Measurements from ENCODE around the gene C6orf132. TPM values are rescaled to one million over a fixed set of nuclear protein-coding genes. Genes with fewer than 3 reads are reported as not detected.

The C6orf132 gene
- total and polyA plus RNA-seq, 9 of the 15 experiments (the other 6 are each of a cell fraction or from before 2014, with no cell fraction given): 0.06 to 0.35 (median 0.14) TPM

DNA sequence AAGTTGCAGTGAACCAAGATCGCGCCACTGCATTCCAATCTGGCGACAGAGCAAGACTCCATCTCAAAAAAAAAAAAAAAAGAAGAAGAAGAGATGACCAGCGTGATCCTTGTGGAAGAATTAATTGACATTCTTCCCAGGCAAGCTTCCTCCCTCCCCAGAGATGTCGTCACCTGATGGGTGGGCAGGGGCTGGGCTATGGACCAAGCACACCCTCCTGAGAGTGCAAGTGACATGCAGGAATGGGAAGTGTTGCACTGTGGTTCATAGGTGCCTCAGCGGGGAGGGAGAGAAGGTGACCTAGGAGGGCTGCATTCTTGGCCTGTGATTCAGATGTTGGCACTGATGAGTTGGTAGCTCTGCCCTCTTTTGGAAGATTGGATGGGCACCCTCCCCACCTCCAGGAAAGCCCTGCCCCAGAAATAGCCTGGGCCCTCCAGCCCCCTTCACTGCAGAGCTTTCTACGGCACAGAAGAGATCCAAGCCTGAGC is 54.3 kb downstream of the C6orf132 start (continued):
- TF ChIP-seq ATF3 (IDR thresholded peaks at IDR 0.05) (peak; percentile 52; the same call in 1 of the 2 replicates), ATF3 (CRISPR knock-in tag; conservative IDR thresholded peaks at IDR 0.05) (no peak), ARID1B (IDR thresholded peaks at IDR 0.05) (no peak), JUND (IDR thresholded peaks at IDR 0.05; ENCODE audit: borderline replicate concordance, low read depth, low read length) (no peak), JUND (tag; IDR thresholded peaks at IDR 0.05; ENCODE audit: borderline replicate concordance, low read depth, low read length) (peak; percentile 34; the same call in 1 of the 3 replicates), HDAC8 (tag; IDR thresholded peaks at IDR 0.05) (no peak), NFE2L1 (tag; IDR thresholded peaks at IDR 0.05; ENCODE audit: borderline replicate concordance, low read depth) (no peak), CEBPB (tag; IDR thresholded peaks at IDR 0.05) (no peak), CHCHD3 (CRISPR knock-in tag; IDR thresholded peaks at IDR 0.05) (no peak), ZBTB7A (IDR thresholded peaks at IDR 0.05; ENCODE audit: borderline replicate concordance, control insufficient read depth, low read depth, low read length) (no peak), NR1H2 (CRISPR knock-in tag; IDR thresholded peaks at IDR 0.05) (no peak), PTTG1 (tag; IDR thresholded peaks at IDR 0.05; ENCODE audit: low read depth) (no peak), CBFB (CRISPR knock-in tag; IDR thresholded peaks at IDR 0.05) (no peak), SMARCA4 (IDR thresholded peaks at IDR 0.05) (0 out of 2 replicates have a peak, but pooled peaks have one; percentile 18), ASH1L (IDR thresholded peaks at IDR 0.05; ENCODE audit: borderline replicate concordance, low read depth, partially characterized antibody) (no peak), RBM14 (IDR thresholded peaks at IDR 0.05; ENCODE audit: borderline replicate concordance, insufficient read depth, low read depth, low read length) (no peak), HOXB6 (CRISPR knock-in tag; IDR thresholded peaks at IDR 0.05; ENCODE audit: borderline replicate concordance) (no peak), POLR2AphosphoS2 (IDR thresholded peaks at IDR 0.05; ENCODE audit: low read length) (no peak), ESRRA (IDR thresholded peaks at IDR 0.05; ENCODE audit: borderline replicate concordance, low read depth) (0 out of 2 replicates have a peak, but pooled peaks have one; percentile 4), RUNX1 (IDR thresholded peaks at IDR 0.05; ENCODE audit: low read depth) (no peak), ZHX1 (conservative IDR thresholded peaks at IDR 0.05; ENCODE audit: low read length) (no peak), USF2 (CRISPR knock-in tag; IDR thresholded peaks at IDR 0.05) (no peak)
- TF ChIP-seq, protein P1, sequence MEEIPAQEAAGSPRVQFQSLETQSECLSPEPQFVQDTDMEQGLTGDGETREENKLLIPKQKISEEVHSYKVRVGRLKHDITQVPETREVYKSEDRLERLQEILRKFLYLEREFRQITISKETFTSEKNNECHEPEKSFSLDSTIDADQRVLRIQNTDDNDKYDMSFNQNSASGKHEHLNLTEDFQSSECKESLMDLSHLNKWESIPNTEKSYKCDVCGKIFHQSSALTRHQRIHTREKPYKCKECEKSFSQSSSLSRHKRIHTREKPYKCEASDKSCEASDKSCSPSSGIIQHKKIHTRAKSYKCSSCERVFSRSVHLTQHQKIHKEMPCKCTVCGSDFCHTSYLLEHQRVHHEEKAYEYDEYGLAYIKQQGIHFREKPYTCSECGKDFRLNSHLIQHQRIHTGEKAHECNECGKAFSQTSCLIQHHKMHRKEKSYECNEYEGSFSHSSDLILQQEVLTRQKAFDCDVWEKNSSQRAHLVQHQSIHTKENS (CRISPR knock-in tag; IDR thresholded peaks at IDR 0.05): no peak
- TF ChIP-seq, protein P2, sequence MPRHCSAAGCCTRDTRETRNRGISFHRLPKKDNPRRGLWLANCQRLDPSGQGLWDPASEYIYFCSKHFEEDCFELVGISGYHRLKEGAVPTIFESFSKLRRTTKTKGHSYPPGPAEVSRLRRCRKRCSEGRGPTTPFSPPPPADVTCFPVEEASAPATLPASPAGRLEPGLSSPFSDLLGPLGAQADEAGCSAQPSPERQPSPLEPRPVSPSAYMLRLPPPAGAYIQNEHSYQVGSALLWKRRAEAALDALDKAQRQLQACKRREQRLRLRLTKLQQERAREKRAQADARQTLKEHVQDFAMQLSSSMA (CRISPR knock-in tag; IDR thresholded peaks at IDR 0.05): no peak

All from K562 (cell line).